Gastroesophageal sphincter (tissue), 3 donors: ENCODE results near the gene TTLL5.

Source experiments
- EP300 ChIP-seq: sonication (generic); formaldehyde crosslinking; IDR thresholded peaks from one replicate; pipeline ENCODE4 v1.6.1; 2017; ENCODE audit warnings: antibody characterized with exemption, mild to moderate bottlenecking
- POLR2A ChIP-seq, 2 donors: fragments of 450-650 bp; IDR thresholded peaks; one replicate each; pipeline ENCODE4 v1.6.1; 2017; ENCODE audit warnings: antibody characterized with exemption in 2 of 2, mild to moderate bottlenecking in 2 of 2, moderate library complexity in 1 of 2
- POLR2AphosphoS5 ChIP-seq: sonication (generic); formaldehyde crosslinking; IDR thresholded peaks from one replicate; pipeline ENCODE4 v1.6.1; 2017; ENCODE audit warnings: antibody characterized with exemption
- TF ChIP-seq, protein P1 (sequence below), 4 experiments: fragments of 200-600 bp in 2 of 4; fragments of 450-650 bp in 2 of 4; sonication (generic) in 1 of 4; IDR thresholded peaks; one replicate each; pipeline ENCODE4 v1.5.1; 2017 to 2019; ENCODE audit warnings: antibody characterized with exemption in 4 of 4, mild to moderate bottlenecking in 2 of 4, moderate library complexity in 2 of 4

DNA sequence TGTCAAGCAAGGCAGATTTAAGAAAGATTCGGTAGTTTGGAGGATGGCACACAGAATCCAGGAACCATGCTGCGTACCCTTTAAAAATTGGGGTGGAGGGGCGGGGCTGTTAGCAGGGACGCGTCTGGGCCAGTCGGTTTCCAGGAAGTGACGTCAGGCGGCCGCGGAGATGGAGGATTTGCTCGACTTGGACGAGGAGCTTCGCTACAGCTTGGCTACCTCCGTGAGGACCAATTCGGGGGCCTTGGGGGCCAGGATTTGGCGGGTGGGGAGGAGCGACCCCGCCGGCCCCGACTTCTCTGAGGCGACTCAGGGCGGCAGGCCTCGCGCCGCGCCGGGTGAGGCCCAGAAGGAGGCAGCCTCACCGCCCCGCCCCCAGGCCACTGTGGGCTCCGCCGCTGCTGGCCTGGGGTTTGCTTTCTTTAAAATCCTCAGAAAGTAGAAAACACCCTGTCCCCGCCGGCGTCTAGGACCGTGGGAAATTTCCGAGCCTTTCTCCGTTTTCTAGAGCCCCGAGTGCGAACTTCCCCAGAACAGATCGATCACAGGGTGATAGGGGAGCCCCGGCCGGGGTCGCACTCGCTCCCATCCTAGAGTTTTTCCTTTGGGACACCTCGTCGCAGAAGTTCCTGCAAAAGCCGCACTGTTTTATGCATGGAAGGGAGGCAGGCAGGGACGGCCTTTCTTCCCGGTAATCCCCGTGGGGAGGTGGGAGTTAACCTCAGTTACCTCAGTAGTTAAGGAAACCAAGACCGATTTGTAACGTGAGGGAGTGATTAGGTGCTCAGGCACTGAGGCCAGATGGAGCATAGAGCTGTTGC is 324.8 kb downstream of the TTLL5 start, which contains the start of gene IFT43:
- TF ChIP-seq POLR2AphosphoS5 (peak; percentile 82), POLR2A (IDR thresholded peaks at IDR 0.05) (peak in 1 of 2 donors; percentile 38), EP300 (no peak)
- TF ChIP-seq, protein P1, sequence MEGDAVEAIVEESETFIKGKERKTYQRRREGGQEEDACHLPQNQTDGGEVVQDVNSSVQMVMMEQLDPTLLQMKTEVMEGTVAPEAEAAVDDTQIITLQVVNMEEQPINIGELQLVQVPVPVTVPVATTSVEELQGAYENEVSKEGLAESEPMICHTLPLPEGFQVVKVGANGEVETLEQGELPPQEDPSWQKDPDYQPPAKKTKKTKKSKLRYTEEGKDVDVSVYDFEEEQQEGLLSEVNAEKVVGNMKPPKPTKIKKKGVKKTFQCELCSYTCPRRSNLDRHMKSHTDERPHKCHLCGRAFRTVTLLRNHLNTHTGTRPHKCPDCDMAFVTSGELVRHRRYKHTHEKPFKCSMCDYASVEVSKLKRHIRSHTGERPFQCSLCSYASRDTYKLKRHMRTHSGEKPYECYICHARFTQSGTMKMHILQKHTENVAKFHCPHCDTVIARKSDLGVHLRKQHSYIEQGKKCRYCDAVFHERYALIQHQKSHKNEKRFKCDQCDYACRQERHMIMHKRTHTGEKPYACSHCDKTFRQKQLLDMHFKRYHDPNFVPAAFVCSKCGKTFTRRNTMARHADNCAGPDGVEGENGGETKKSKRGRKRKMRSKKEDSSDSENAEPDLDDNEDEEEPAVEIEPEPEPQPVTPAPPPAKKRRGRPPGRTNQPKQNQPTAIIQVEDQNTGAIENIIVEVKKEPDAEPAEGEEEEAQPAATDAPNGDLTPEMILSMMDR (IDR thresholded peaks at IDR 0.05), result peak in 2 of 4 experiments; percentile 18 to 19
